IPS-15b (cell line): ENCODE results near the gene SAMSN1.
"Not testable (repeated sequence)": the region's sequence is repeated elsewhere in the genome, so short reads cannot be mapped to it uniquely, and the experiment has no call there.

Experiments used
- H3K27me3 ChIP-seq: one replicate; pipeline ENCODE4 v1.6.1; 2013; ENCODE audit warnings: low read length; ENCODE audit not compliant: control insufficient read depth, insufficient read depth
- H3K36me3 ChIP-seq: one replicate; pipeline ENCODE4 v1.6.1; 2013; ENCODE audit warnings: low read length; ENCODE audit not compliant: control insufficient read depth, insufficient read depth
- H3K4me1 ChIP-seq: one replicate; pipeline ENCODE4 v1.6.1; 2013; ENCODE audit warnings: mild to moderate bottlenecking, low read length; ENCODE audit not compliant: control insufficient read depth, insufficient read depth
- H3K4me3 ChIP-seq: one replicate; pipeline ENCODE4 v1.5.1; 2013; ENCODE audit warnings: low read depth, low read length
- H3K9ac ChIP-seq: one replicate; pipeline ENCODE4 v1.6.1; 2013; ENCODE audit warnings: low read depth, mild to moderate bottlenecking, low read length
- H3K9me3 ChIP-seq: one replicate; pipeline ENCODE4 v1.6.1; 2013; ENCODE audit warnings: mild to moderate bottlenecking, low read length; ENCODE audit not compliant: control insufficient read depth, insufficient read depth

SAMSN1 gene

GRCh38 chr21:14560139-14560538 is 14.0 kb upstream of the SAMSN1 start:
- no peaks in the 10 kb centered on the region for H3K27me3 ChIP-seq
- no peaks in the 10 kb centered on the region for H3K4me1 ChIP-seq
- no peak overlapping the region for H3K4me3 ChIP-seq
- H3K9me3 ChIP-seq, result peaks cover 3% of the 10 kb centered on the region
- no peaks in the 10 kb centered on the region for H3K36me3 ChIP-seq
- H3K9ac ChIP-seq, result no peak overlapping the region

DNA sequence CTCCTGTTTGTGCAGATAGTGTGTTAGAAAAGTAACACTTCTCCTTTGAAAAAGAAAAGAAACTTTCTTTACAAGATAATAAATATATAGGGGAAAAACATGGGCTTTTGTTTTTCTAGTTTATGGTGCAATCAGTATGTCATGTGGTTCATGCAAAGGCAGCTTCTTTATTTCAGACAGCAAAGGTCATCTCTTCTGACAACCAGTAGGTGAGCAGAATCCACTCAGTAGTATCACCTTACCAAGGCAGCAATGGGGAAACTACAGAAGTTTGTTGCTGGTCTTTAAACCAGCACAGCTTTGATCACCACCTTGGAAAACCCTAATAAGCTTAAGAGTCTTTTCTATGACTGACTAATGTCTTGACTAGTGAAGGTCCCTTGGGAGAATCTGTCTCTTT is 13.0 kb upstream of the SAMSN1 start:
- peaks cover 3% of the 10 kb centered on the region for H3K9me3 ChIP-seq
- no peak overlapping the region for H3K4me3 ChIP-seq
- no peak overlapping the region for H3K9ac ChIP-seq
- no peaks in the 10 kb centered on the region for H3K4me1 ChIP-seq
- H3K27me3 ChIP-seq, result no peaks in the 10 kb centered on the region
- no peaks in the 10 kb centered on the region for H3K36me3 ChIP-seq

DNA sequence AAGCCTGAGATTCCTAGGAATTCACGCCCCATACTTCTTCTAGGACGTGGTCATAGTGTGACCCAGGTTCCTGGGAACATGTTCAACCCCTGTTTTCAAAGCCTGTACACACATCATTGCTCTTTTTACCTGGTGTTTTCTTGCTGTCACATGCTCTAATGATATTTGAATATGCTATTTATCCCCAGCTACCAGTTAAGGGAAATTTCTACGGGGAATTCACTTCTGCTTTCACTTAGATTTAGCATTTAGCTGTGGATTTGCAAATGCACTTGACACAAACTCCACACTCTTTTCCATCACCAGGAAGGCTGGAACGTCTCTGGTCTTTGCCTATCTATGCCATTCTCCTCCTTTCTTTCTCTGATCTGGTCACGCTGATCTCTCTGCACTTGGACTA is 11.3 kb upstream of the SAMSN1 start:
- Histone ChIP-seq H3K4me3 (no peak overlapping the region), H3K27me3 (no peaks in the 10 kb centered on the region), H3K9me3 (peaks cover 3% of the 10 kb centered on the region), H3K9ac (no peak overlapping the region), H3K4me1 (no peaks in the 10 kb centered on the region), H3K36me3 (no peaks in the 10 kb centered on the region)

DNA sequence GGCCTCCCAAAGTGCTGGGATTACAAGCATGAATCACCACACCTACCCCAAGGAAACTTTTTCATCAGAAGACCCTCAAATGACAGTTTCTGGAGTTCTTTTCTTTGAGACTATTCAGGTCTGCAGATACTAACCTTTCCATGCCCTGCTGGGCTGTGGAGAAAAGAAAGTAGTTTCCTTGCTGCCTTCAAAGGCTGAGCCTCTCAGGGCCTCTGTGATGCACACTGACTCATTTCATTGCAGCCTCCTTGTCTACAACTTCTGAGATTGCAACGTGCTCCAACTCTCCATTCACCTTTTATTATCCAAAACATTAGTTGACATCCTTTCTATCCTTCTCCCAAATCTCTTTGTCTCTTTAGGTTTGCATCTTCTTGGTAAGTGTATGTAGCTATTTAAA is 8.8 kb upstream of the SAMSN1 start:
- Histone ChIP-seq H3K9ac (no peak overlapping the region), H3K27me3 (no peaks in the 10 kb centered on the region), H3K9me3 (no peaks in the 10 kb centered on the region), H3K4me1 (no peaks in the 10 kb centered on the region), H3K4me3 (no peak overlapping the region), H3K36me3 (no peaks in the 10 kb centered on the region)

GRCh38 chr21:14553422-14553821 is 7.3 kb upstream of the SAMSN1 start:
- no peak overlapping the region for H3K9ac ChIP-seq
- no peaks in the 10 kb centered on the region for H3K27me3 ChIP-seq
- no peaks in the 10 kb centered on the region for H3K4me1 ChIP-seq

GRCh38 chr21:14551741-14552140 is 5.6 kb upstream of the SAMSN1 start:
- Histone ChIP-seq H3K4me1 (no peaks in the 10 kb centered on the region), H3K9ac (no peak overlapping the region), H3K27me3 (no peaks in the 10 kb centered on the region), H3K9me3 (no peaks in the 10 kb centered on the region), H3K4me3 (no peak overlapping the region), H3K36me3 (no peaks in the 10 kb centered on the region)

More at GRCh38 chr21:14553422-14553821, 7.3 kb upstream of the SAMSN1 start:
- Histone ChIP-seq H3K4me3 (no peak overlapping the region), H3K9me3 (no peaks in the 10 kb centered on the region), H3K36me3 (no peaks in the 10 kb centered on the region)

GRCh38 chr21:14550135-14550534 is 4.0 kb upstream of the SAMSN1 start:
- Histone ChIP-seq H3K4me3 (no peak overlapping the region), H3K9me3 (no peaks in the 10 kb centered on the region), H3K9ac (no peak overlapping the region), H3K27me3 (no peaks in the 10 kb centered on the region), H3K36me3 (no peaks in the 10 kb centered on the region), H3K4me1 (no peaks in the 10 kb centered on the region)

DNA sequence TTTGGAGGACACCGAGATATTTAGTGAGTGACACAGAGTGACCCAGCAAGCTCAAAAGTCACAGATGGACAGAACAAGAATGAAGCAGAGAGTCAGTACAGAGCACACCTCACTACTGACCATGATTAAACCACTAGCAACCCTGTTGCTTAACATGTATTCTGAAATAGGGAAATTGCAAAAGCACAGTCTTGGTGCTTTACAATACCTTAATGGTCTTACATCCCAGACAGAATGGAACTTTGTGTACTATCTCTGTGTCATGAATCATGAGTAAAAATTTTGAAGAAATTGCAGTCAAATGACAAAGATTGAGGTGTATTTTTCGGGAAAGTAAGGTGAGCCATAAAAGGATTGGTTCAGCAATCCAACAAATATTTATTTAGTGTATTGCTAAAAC is 2.7 kb upstream of the SAMSN1 start:
- no peaks in the 10 kb centered on the region for H3K4me1 ChIP-seq
- H3K9me3 ChIP-seq, result no peaks in the 10 kb centered on the region
- no peak overlapping the region for H3K9ac ChIP-seq
- H3K36me3 ChIP-seq, result no peaks in the 10 kb centered on the region
- no peak overlapping the region for H3K4me3 ChIP-seq
- no peaks in the 10 kb centered on the region for H3K27me3 ChIP-seq

- Histone ChIP-seq H3K4me1 (no peaks in the 10 kb centered on the region), H3K9ac (no peak overlapping the region), H3K27me3 (no peaks in the 10 kb centered on the region), H3K36me3 (no peaks in the 10 kb centered on the region), H3K9me3 (no peaks in the 10 kb centered on the region), H3K4me3 (no peak overlapping the region)
These were observed 1.9 kb upstream of the SAMSN1 start for GRCh38 chr21:14547834-14548513.

DNA sequence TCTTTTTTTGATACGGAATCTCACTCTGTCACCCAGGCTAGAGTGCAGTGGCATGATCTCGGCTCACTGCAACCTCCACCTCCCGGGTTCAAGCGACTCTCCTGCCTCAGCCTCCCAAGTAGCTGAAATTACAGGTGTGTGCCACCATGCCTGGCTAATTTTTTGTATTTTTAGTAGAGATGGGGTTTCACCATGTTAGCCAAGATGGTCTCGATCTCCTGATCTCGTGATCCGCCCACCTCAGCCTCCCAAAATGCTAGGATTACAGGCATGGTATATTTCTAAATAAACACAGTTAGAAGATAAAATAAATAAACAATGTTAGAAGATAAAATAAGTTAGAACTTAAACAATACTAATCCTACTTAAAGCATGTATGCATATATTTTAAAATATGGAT is 604 bp upstream of the SAMSN1 start:
- not testable (repeated sequence) for H3K9me3 ChIP-seq, H3K4me3 ChIP-seq, H3K9ac ChIP-seq, H3K4me1 ChIP-seq, H3K27me3 ChIP-seq, H3K36me3 ChIP-seq

- H3K9ac ChIP-seq, result no peak overlapping the region
- no peak overlapping the region for H3K4me3 ChIP-seq
- H3K4me1 ChIP-seq, result no peaks in the 10 kb centered on the region
- H3K27me3 ChIP-seq, result no peaks in the 10 kb centered on the region
- no peaks in the 10 kb centered on the region for H3K36me3 ChIP-seq
- H3K9me3 ChIP-seq, result no peaks in the 10 kb centered on the region
These were observed 2.1 kb downstream of the SAMSN1 start for GRCh38 chr21:14543983-14544382.

DNA sequence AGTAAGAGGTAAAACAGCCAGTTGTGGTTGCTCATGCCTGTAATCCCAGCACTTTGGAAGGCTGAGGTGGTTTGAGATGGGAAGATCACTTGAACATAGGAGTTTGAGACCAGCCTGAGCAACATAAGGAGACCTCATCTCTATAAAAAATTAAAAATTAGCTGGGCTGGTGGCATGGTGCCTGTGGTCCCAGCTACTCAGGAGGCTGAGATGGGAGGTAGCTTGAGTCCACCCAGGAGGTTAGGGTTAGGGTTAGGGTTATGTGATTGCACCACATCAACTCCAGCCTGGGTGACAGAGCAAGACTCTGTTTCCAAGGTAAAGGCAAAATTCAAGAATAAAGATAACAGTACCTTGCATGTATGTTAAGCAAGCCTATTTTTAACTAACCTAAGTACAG is 3.5 kb downstream of the SAMSN1 start:
- no peak overlapping the region for H3K9ac ChIP-seq
- no peak overlapping the region for H3K4me3 ChIP-seq

More for the DNA sequence above, 3.5 kb downstream of the SAMSN1 start:
- no peaks in the 10 kb centered on the region for H3K4me1 ChIP-seq
- H3K9me3 ChIP-seq, result no peaks in the 10 kb centered on the region
- no peaks in the 10 kb centered on the region for H3K36me3 ChIP-seq
- no peaks in the 10 kb centered on the region for H3K27me3 ChIP-seq
